ENCODE data around the gene THSD7A. TPM values are rescaled to one million over a fixed set of nuclear protein-coding genes. Genes with fewer than 3 reads are reported as not detected.

Gene THSD7A
- total and polyA plus RNA-seq, 2 of the 4 experiments (the other 2 are of a cell fraction), result 0.02 to 0.18 TPM

GRCh38 chr7:11403781-11404180 lies 428.2 kb downstream of the THSD7A start:
- no peak overlapping the region for H3K18ac ChIP-seq (ENCODE audit: low read depth, low read length)
- no peak overlapping the region for H3K14ac ChIP-seq (replicated peaks; ENCODE audit: low read depth, low read length)
- no peak overlapping the region for H3K23ac ChIP-seq (ENCODE audit: low read depth, low read length)
- no peaks in the 10 kb centered on the region for H3K36me3 ChIP-seq (ENCODE audit: control insufficient read depth, insufficient read depth, low read length)
- no peak overlapping the region for H3K56ac ChIP-seq (ENCODE audit: extremely low read depth, insufficient read depth, low read length)
- no peak overlapping the region for H3K4me3 ChIP-seq (ENCODE audit: insufficient read depth, low read depth, low read length)
- no peaks in the 10 kb centered on the region for H4K20me1 ChIP-seq (ENCODE audit: insufficient read depth, low read length)
- BruUV-seq (replicated peaks), result no TSS peak
- no peaks in the 10 kb centered on the region for H3K4me1 ChIP-seq (ENCODE audit: control insufficient read depth, insufficient read depth, low read length)
- H2AK5ac ChIP-seq (ENCODE audit: low read depth, low read length), result no peak overlapping the region
- intact Hi-C loops (cut with micrococcal nuclease) (no loop called here), dilution Hi-C loops (cut with HindIII; ENCODE audit: low sequenced_read_pairs, unreplicated experiment) (no loop called here), in situ Hi-C loops (cut with MboI; ENCODE audit: low sequenced_read_pairs) (no loop called here)
- H3K9me1 ChIP-seq (ENCODE audit: insufficient read depth, low read length), result no peaks in the 10 kb centered on the region
- TF ChIP-seq USF2 (IDR thresholded peaks at IDR 0.05; ENCODE audit: low read depth, low read length) (no peak), MAFK (IDR thresholded peaks at IDR 0.05; ENCODE audit: low read depth, low read length) (no peak), FOS (IDR thresholded peaks at IDR 0.05; ENCODE audit: low read depth, low read length) (no peak), SMC3 (IDR thresholded peaks at IDR 0.05; ENCODE audit: low read depth, low read length) (no peak), RAD21 (IDR thresholded peaks at IDR 0.05; ENCODE audit: low read length) (no peak)
- H4K5ac ChIP-seq (ENCODE audit: low read depth, low read length), result no peak overlapping the region
- POLR2A ChIA-PET (ENCODE audit: unreplicated experiment), result no interaction called here
- H4K8ac ChIP-seq (ENCODE audit: low read depth in 2 of 2, low read length in 2 of 2), result no peak overlapping the region
- no peak overlapping the region for H2AK9ac ChIP-seq (replicated peaks; ENCODE audit: low read depth, low read length, poor library complexity)
- no peak overlapping the region for H2BK20ac ChIP-seq (ENCODE audit: low read depth, low read length)
- WGBS, 2 experiments (ENCODE audit: extremely low coverage in 2 of 2, insufficient read length in 1 of 2), result no CpG with 5 or more reads among the region's 1 CpG
- DNase-seq (no peak), ATAC-seq (ENCODE audit: low read depth) (no peak)
- CTCF ChIA-PET, result no interaction called here
- no peak overlapping the region for H4K91ac ChIP-seq (ENCODE audit: insufficient read depth, low read depth, low read length)
- H3K27me3 ChIP-seq (ENCODE audit: control insufficient read depth, insufficient read depth, low read length), result no peaks in the 10 kb centered on the region
- no peak overlapping the region for H3K27ac ChIP-seq (ENCODE audit: insufficient read depth, low read length)
- H2BK120ac ChIP-seq (ENCODE audit: low read depth, low read length), result no peak overlapping the region
- H3K4me2 ChIP-seq (ENCODE audit: low read depth, low read length), result no peak overlapping the region
- H3K9ac ChIP-seq (ENCODE audit: low read depth, low read length), result no peak overlapping the region
- H3K79me1 ChIP-seq (ENCODE audit: low read depth in 1 of 2, low read length in 2 of 2), result no peaks in the 10 kb centered on the region
- no peak overlapping the region for H2BK5ac ChIP-seq (ENCODE audit: low read depth, low read length, poor library complexity, severe bottlenecking)
- no peak overlapping the region for H2AFZ ChIP-seq (replicated peaks; ENCODE audit: low read length, poor library complexity)
- H2BK15ac ChIP-seq (ENCODE audit: low read depth, low read length), result no peak overlapping the region
- no peak overlapping the region for H3K4ac ChIP-seq (ENCODE audit: low read depth, low read length)
- peaks cover 3% of the 10 kb centered on the region; the same call in 1 of the 2 replicates for H3K9me3 ChIP-seq (ENCODE audit: control insufficient read depth, insufficient read depth, low read length)

All from IMR-90 (cell line).